Measurements from ENCODE around the gene RASL10A.
A peak's percentile ranks its signal among the peaks of the same experiment; 100 is the strongest.
"Not testable (repeated sequence)": the region's sequence is repeated elsewhere in the genome, so short reads cannot be mapped to it uniquely, and the experiment has no call there.

Gene RASL10A

DNA sequence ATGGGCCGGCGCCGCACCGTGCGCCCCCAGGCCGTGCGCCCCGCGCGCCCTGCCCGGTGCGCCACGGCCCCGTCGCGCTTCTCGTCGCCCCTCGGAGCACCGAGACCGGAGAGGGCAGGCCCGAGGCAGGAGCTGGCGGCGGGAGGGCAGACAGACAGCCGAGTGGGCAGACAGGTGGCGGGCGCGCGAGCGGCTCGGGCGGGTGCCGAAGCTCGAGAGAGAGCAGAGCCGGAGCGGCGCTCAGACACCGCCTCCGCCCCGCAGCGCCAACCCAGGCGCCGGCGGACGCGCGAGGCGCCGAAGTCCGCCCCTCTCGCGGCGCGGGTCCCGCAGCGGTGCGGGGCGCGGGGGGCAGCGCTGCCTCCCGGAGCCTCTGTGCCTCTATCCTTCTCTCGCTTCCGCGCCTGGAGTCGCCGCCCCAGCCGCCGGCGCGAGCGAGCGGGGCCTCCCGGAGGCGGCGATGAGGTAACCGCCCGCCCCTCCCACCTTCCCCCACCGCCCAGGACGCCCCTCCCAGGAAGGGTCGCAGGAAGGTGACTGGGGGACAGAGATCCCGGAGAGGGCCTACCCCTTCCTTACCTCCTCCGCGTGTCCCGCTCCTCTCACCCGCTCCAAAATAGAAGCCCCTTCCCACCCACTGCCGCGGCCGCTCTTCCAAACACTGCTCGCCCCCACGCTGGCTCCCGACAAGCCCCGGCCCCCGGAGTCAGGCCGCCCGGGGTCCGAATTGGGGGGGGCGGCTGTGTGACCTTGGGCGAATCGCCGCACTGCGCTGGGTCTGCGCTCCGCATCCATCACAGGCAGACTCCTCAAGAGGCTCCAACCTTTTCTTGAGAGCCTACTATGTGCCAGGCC is at the start of gene RASL10A:
RASL10A (minus strand) TSS at position 412 of the 855 bp plus-strand sequence. CDS start 451 bp downstream, outside the sequence.
- no peaks in the 10 kb centered on the region for H3K4me1 ChIP-seq (ENCODE audit: insufficient read depth, low read length, poor library complexity, severe bottlenecking)
- no peaks in the 10 kb centered on the region for H3F3A ChIP-seq (ENCODE audit: low read depth)
- H4K20me1 ChIP-seq (ENCODE audit: insufficient read depth, low read length, poor library complexity, severe bottlenecking): no peaks in the 10 kb centered on the region
- no peaks in the 10 kb centered on the region for H3K9me3 ChIP-seq (ENCODE audit: insufficient read depth, low read depth, low read length)
- no peaks in the 10 kb centered on the region for H3K9me2 ChIP-seq (replicated peaks; ENCODE audit: low read depth, low read length)
- H3K4me3 ChIP-seq (ENCODE audit: low read length, poor library complexity, severe bottlenecking): no peak within 1 kb of the TSS
- no peaks in the 10 kb centered on the region for H3K27me3 ChIP-seq (ENCODE audit: insufficient read depth, low read length, poor library complexity, severe bottlenecking)
- H3K79me2 ChIP-seq (ENCODE audit: insufficient read depth, low read length): no peaks in the 10 kb centered on the region
- TF ChIP-seq, protein P1, sequence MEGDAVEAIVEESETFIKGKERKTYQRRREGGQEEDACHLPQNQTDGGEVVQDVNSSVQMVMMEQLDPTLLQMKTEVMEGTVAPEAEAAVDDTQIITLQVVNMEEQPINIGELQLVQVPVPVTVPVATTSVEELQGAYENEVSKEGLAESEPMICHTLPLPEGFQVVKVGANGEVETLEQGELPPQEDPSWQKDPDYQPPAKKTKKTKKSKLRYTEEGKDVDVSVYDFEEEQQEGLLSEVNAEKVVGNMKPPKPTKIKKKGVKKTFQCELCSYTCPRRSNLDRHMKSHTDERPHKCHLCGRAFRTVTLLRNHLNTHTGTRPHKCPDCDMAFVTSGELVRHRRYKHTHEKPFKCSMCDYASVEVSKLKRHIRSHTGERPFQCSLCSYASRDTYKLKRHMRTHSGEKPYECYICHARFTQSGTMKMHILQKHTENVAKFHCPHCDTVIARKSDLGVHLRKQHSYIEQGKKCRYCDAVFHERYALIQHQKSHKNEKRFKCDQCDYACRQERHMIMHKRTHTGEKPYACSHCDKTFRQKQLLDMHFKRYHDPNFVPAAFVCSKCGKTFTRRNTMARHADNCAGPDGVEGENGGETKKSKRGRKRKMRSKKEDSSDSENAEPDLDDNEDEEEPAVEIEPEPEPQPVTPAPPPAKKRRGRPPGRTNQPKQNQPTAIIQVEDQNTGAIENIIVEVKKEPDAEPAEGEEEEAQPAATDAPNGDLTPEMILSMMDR (conservative IDR thresholded peaks at IDR 0.05; ENCODE audit: low read length): no peak
- TF ChIP-seq EZH2phosphoT487 (IDR thresholded peaks at IDR 0.05; ENCODE audit: borderline replicate concordance): no peak
- H3K36me3 ChIP-seq (ENCODE audit: insufficient read depth, low read length): no peaks in the 10 kb centered on the region
- H3K9ac ChIP-seq (ENCODE audit: low read depth, low read length, poor library complexity, severe bottlenecking): no peak within 1 kb of the TSS
- H2AFZ ChIP-seq (ENCODE audit: low read length): no peak within 1 kb of the TSS; the same call in 1 of the 2 replicates
- H3K4me2 ChIP-seq (ENCODE audit: low read depth, low read length, poor library complexity, severe bottlenecking): no peak within 1 kb of the TSS

DNA sequence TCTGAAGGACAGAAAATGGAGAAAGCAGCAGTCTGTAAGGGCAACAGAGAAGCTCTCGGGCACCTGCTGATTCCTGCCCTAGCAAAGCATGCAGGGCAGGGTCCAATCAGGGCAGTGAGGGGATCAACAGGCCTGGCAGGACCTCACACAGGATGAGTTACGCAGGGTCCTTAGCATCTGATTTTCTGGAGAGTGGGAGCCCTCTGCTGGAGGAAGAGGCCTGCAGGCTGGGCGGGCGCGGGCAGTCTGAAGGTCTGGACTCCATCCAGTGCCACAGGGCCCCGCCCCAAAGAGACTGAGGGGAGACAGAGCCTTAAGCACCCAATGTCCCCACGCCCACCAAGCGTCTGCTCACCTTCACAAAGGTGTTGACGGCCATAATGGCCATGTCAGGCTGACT is 44.0 kb upstream of the RASL10A start:
- no peak overlapping the region for H2AFZ ChIP-seq (ENCODE audit: low read length)
- TF ChIP-seq EZH2phosphoT487 (IDR thresholded peaks at IDR 0.05; ENCODE audit: borderline replicate concordance): no peak
- TF ChIP-seq, protein P1 (conservative IDR thresholded peaks at IDR 0.05; ENCODE audit: low read length): peak; percentile 53
- no peaks in the 10 kb centered on the region for H3K9me3 ChIP-seq (ENCODE audit: insufficient read depth, low read depth, low read length)
- H4K20me1 ChIP-seq (ENCODE audit: insufficient read depth, low read length, poor library complexity, severe bottlenecking): no peaks in the 10 kb centered on the region
- peaks cover 35% of the 10 kb centered on the region; the same call in 1 of the 2 replicates for H3K36me3 ChIP-seq (ENCODE audit: insufficient read depth, low read length)
- no peak overlapping the region for H3K4me2 ChIP-seq (ENCODE audit: low read depth, low read length, poor library complexity, severe bottlenecking)
- H3F3A ChIP-seq (ENCODE audit: low read depth): no peaks in the 10 kb centered on the region
- no peaks in the 10 kb centered on the region for H3K79me2 ChIP-seq (ENCODE audit: insufficient read depth, low read length)
- H3K4me3 ChIP-seq (ENCODE audit: low read length, poor library complexity, severe bottlenecking): no peak overlapping the region
- no peaks in the 10 kb centered on the region for H3K27me3 ChIP-seq (ENCODE audit: insufficient read depth, low read length, poor library complexity, severe bottlenecking)
- no peak overlapping the region for H3K9ac ChIP-seq (ENCODE audit: low read depth, low read length, poor library complexity, severe bottlenecking)
- H3K4me1 ChIP-seq (ENCODE audit: insufficient read depth, low read length, poor library complexity, severe bottlenecking): peaks cover 4% of the 10 kb centered on the region
- H3K9me2 ChIP-seq (replicated peaks; ENCODE audit: low read depth, low read length): no peaks in the 10 kb centered on the region

DNA sequence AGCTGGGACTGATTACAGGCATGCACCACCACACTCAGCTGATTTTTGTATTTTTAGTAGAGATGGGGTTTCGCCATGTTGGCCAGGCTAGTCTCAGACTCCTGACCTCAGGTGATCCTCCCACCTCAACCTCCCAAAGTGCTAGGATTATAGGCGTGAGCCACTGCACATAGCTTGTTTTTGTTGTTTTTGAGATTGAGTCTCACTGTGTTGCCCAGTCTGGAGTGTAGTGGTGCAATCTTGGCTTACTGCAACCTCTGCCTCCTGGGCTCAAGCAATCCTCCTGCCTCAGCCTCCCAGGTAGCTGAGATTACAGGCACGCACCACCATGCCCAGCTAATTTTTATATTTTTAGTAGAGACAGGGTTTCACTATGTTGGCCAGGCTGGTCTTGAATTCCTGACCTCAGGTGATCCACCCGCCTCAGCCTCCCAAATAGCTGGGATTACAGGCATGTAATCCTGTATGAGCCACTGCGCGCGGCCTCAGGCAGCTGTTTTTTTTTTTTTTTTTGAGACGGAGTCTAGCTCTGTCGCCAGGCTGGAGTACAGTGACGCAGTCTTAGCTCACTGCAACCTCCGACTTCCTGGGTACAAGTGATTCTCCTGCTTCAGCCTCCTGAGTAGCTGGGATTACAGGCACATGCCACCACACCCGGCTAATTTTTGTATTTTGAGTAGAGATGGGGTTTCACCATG is 41.8 kb upstream of the RASL10A start:
- H3K4me3 ChIP-seq (ENCODE audit: low read length, poor library complexity, severe bottlenecking): not testable (repeated sequence)
- H3K36me3 ChIP-seq (ENCODE audit: insufficient read depth, low read length): peaks cover 52% of the 10 kb centered on the region; the same call in 1 of the 2 replicates

More for the DNA sequence above, 41.8 kb upstream of the RASL10A start:
- H3K27me3 ChIP-seq (ENCODE audit: insufficient read depth, low read length, poor library complexity, severe bottlenecking); H3K4me1 ChIP-seq (ENCODE audit: insufficient read depth, low read length, poor library complexity, severe bottlenecking); H3K9me3 ChIP-seq (ENCODE audit: insufficient read depth, low read depth, low read length); H2AFZ ChIP-seq (ENCODE audit: low read length); H4K20me1 ChIP-seq (ENCODE audit: insufficient read depth, low read length, poor library complexity, severe bottlenecking); H3F3A ChIP-seq (ENCODE audit: low read depth); H3K9me2 ChIP-seq (replicated peaks; ENCODE audit: low read depth, low read length); H3K79me2 ChIP-seq (ENCODE audit: insufficient read depth, low read length); H3K4me2 ChIP-seq (ENCODE audit: low read depth, low read length, poor library complexity, severe bottlenecking); H3K9ac ChIP-seq (ENCODE audit: low read depth, low read length, poor library complexity, severe bottlenecking): not testable (repeated sequence)
